Tibial nerve (tissue), 4 donors: ENCODE data around the gene MTHFR. TPM values are rescaled to one million over a fixed set of nuclear protein-coding genes. Genes with fewer than 3 reads are reported as not detected.

Experiments
- DNase-seq, 2 donors: peaks; one replicate each; pipeline ENCODE4 v3.0.0-alpha.2; 2019; ENCODE audit warnings: low spot score in 2 of 2
- H3K27ac ChIP-seq, 4 donors: fragments of 200-600 bp; sonication (generic) in 3 of 4; one replicate each; pipeline ENCODE4 v1.5.1; 2017 to 2019; ENCODE audit warnings: mild to moderate bottlenecking in 1 of 4
- H3K27me3 ChIP-seq, 2 donors: fragments of 200-600 bp; sonication (generic) in 1 of 2; one replicate each; pipeline versions ENCODE4 v1.5.1 to v1.6.0; 2017 to 2019
- H3K36me3 ChIP-seq, 3 donors: fragments of 200-600 bp; sonication (generic); one replicate each; pipeline ENCODE4 v1.5.1; 2018 to 2019
- H3K4me1 ChIP-seq, 4 donors: fragments of 200-600 bp; sonication (generic) in 3 of 4; one replicate each; pipeline ENCODE4 v1.5.1; 2017 to 2019
- H3K4me3 ChIP-seq, 4 donors: fragments of 200-600 bp; sonication (generic) in 3 of 4; one replicate each; pipeline ENCODE4 v1.5.1; 2017 to 2019; ENCODE audit warnings: mild to moderate bottlenecking in 1 of 4, moderate library complexity in 1 of 4
- H3K9me3 ChIP-seq, 4 donors: fragments of 200-600 bp; sonication (generic) in 3 of 4; one replicate each; pipeline ENCODE4 v1.5.1; 2017 to 2019
- CTCF ChIP-seq, 5 experiments: fragments of 200-600 bp in 3 of 5; fragments of 450-650 bp in 2 of 5; sonication (generic) in 3 of 5; IDR thresholded peaks; one replicate each; pipeline ENCODE4 v1.5.1; 2016 to 2019; ENCODE audit warnings: antibody characterized with exemption in 5 of 5, mild to moderate bottlenecking in 3 of 5, moderate library complexity in 2 of 5
- EP300 ChIP-seq, 2 donors: sonication (generic); formaldehyde crosslinking; IDR thresholded peaks; one replicate each; pipeline ENCODE4 v1.6.1; 2017; ENCODE audit warnings: antibody characterized with exemption in 2 of 2, mild to moderate bottlenecking in 1 of 2
- POLR2A ChIP-seq, 2 donors: fragments of 450-650 bp; IDR thresholded peaks; one replicate each; pipeline ENCODE4 v1.6.1; 2017; ENCODE audit warnings: antibody characterized with exemption in 2 of 2, mild to moderate bottlenecking in 2 of 2, moderate library complexity in 2 of 2
- WGBS, 2 donors: methylation state at CpG; one replicate each; pipeline ENCODE4 v1.1.5; 2018; 5-methylcytosine and 5-hydroxymethylcytosine counted together
- total RNA-seq, 4 donors: library from RNA; depleted of rRNA; stranded (reverse); fragments of >200 nt; gene quantifications; one replicate each; pipeline ENCODE4 v1.1.0, GENCODE V29; 2016

MTHFR gene
- total RNA-seq, 4 donors from 2014 or later: 61.2 to 93.9 (median 69.9) TPM

- H3K36me3 ChIP-seq: no peaks in the 10 kb centered on the region
- 64 to 69% methylated on average over 10 to 11 of the region's 11 CpGs for WGBS, 2 donors
- no peaks in the 10 kb centered on the region for H3K9me3 ChIP-seq
- no peak overlapping the region for H3K4me3 ChIP-seq
- H3K4me1 ChIP-seq: no peaks in the 10 kb centered on the region
- no peaks in the 10 kb centered on the region for H3K27me3 ChIP-seq
- DNase-seq: no peak
- H3K27ac ChIP-seq: no peak overlapping the region
- TF ChIP-seq CTCF (IDR thresholded peaks at IDR 0.05) (no peak), EP300 (IDR thresholded peaks at IDR 0.05) (no peak), POLR2A (IDR thresholded peaks at IDR 0.05) (no peak)
Measured at GRCh38 chr1:11771481-11772043, 34.2 kb downstream of the MTHFR start.

- H3K27me3 ChIP-seq: peaks cover 0 to 11% of the 10 kb centered on the region in 2 donors
- H3K4me1 ChIP-seq: no peaks in the 10 kb centered on the region
- DNase-seq: no peak
- no peaks in the 10 kb centered on the region for H3K36me3 ChIP-seq
- H3K27ac ChIP-seq: no peak overlapping the region
- H3K9me3 ChIP-seq: no peaks in the 10 kb centered on the region
- H3K4me3 ChIP-seq: no peak overlapping the region
- TF ChIP-seq POLR2A (IDR thresholded peaks at IDR 0.05): no peak
- TF ChIP-seq CTCF (IDR thresholded peaks at IDR 0.05): no peak
Measured at GRCh38 chr1:11770011-11770410, 35.8 kb downstream of the MTHFR start.

GRCh38 chr1:11769274-11769673, 36.5 kb downstream of the MTHFR start:
- H3K27me3 ChIP-seq: peaks cover 0 to 11% of the 10 kb centered on the region in 2 donors
- no peaks in the 10 kb centered on the region for H3K36me3 ChIP-seq
- no peaks in the 10 kb centered on the region for H3K4me1 ChIP-seq
- DNase-seq: no peak
- TF ChIP-seq POLR2A (IDR thresholded peaks at IDR 0.05): no peak
- TF ChIP-seq CTCF (IDR thresholded peaks at IDR 0.05): no peak
- no peak for TF ChIP-seq EP300 (IDR thresholded peaks at IDR 0.05)
- H3K4me3 ChIP-seq: no peak overlapping the region
- no peak overlapping the region for H3K27ac ChIP-seq
- WGBS, 2 donors: 80 to 87% methylated on average over 4 of the region's 4 CpGs
- H3K9me3 ChIP-seq: no peaks in the 10 kb centered on the region

GRCh38 chr1:11768821-11769220, 36.9 kb downstream of the MTHFR start:
- 46 to 56% methylated on average over 4 of the region's 4 CpGs for WGBS, 2 donors
- Histone ChIP-seq H3K27ac (no peak overlapping the region), H3K4me3 (no peak overlapping the region), H3K9me3 (no peaks in the 10 kb centered on the region), H3K27me3 (peaks cover 0 to 14% of the 10 kb centered on the region in 2 donors), H3K36me3 (no peaks in the 10 kb centered on the region), H3K4me1 (no peaks in the 10 kb centered on the region)
- DNase-seq: no peak
- no peak for TF ChIP-seq CTCF (IDR thresholded peaks at IDR 0.05)
- no peak for TF ChIP-seq EP300 (IDR thresholded peaks at IDR 0.05)
- no peak for TF ChIP-seq POLR2A (IDR thresholded peaks at IDR 0.05)

- Histone ChIP-seq H3K4me3 (no peak overlapping the region), H3K9me3 (no peaks in the 10 kb centered on the region), H3K27ac (no peak overlapping the region), H3K36me3 (no peaks in the 10 kb centered on the region), H3K27me3 (peaks cover 0 to 21% of the 10 kb centered on the region in 2 donors), H3K4me1 (no peaks in the 10 kb centered on the region)
- TF ChIP-seq EP300 (IDR thresholded peaks at IDR 0.05): no peak
- 73 to 80% methylated on average over 15 to 16 of the region's 16 CpGs for WGBS, 2 donors
- no peak for DNase-seq
Measured at GRCh38 chr1:11767922-11768704, 37.7 kb downstream of the MTHFR start.
